ENCODE data around the gene TGM4. TPM values are rescaled to one million over a fixed set of nuclear protein-coding genes. Genes with fewer than 3 reads are reported as not detected.
A peak's percentile ranks its signal among the peaks of the same experiment; 100 is the strongest.
"Not testable (repeated sequence)": the region's sequence is repeated elsewhere in the genome, so short reads cannot be mapped to it uniquely, and the experiment has no call there.

The TGM4 gene
- 0.13 TPM in 2 replicates for total RNA-seq

DNA sequence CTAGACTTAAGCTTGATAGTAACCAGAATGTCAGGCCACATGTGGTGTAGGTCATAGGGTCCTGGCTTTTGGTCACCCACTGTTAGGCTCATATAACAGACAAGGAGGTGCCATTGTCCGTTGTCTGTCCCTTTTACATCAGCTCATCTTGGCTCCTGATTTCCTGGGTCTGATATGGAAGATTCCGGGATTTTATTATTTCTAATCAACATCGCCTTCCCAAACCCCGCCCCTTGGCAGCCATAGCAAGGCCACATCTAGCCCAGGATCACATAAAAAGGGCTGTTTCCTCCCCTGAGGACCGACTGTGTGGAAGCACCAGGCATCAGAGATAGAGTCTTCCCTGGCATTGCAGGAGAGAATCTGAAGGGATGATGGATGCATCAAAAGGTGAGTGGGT lies at the start of gene TGM4:
TGM4 (plus strand) TSS at position 301 of the 400 bp plus-strand sequence; CDS start at position 372, 71 bp downstream.
- DNase-seq (ENCODE audit: low read depth in 2 of 2): no peak

- DNase-seq (ENCODE audit: low read depth in 2 of 2): no peak
Measured at GRCh38 chr3:44825264-44825925, 49.0 kb upstream of the TGM4 start.

- DNase-seq (ENCODE audit: low read depth in 2 of 2): no peak
Measured at GRCh38 chr3:44827196-44827595, 47.2 kb upstream of the TGM4 start.

DNA sequence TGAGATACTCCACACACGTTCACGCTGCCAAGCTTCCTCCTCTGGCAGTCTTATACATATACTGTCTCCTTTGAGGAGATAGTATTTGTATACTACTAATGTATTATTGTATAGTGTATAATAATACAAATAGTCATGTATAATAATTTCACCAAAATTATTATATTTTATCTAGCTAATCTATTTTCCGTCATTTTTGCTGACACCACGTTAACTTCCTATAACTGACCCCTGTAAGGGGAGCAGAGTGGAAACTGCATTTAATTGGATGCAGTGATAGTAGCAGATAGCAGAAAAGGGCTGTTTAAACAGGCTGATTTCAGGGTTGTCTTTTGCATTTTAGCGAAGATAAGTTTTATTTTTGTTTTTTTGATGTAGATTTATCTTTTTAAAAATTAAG lies 43.2 kb upstream of the TGM4 start:
- no peak for DNase-seq (ENCODE audit: low read depth in 2 of 2)

DNA sequence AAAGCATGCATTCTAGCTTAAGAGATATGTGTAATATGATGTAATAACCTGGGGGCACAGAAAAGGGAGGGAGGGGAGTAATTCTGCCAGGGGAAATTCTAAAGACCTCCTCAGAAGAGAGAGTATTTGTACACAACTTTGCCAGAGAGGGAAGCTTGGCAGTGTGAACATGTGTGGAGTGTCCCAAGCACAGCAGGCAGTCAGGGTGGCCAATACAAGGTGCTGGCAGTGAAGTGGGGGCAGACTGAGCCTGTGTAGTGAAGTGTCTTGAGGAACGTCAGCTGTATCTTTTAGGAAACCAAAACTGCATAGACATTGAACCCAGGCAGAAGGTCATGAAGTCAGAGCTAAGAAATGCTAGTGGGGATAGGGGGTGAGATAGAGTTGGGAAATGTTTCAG lies 42.4 kb upstream of the TGM4 start:
- DNase-seq (ENCODE audit: low read depth in 2 of 2): no peak

- DNase-seq (ENCODE audit: low read depth in 2 of 2): no peak
Measured at GRCh38 chr3:44832965-44833364, 41.4 kb upstream of the TGM4 start.

DNA sequence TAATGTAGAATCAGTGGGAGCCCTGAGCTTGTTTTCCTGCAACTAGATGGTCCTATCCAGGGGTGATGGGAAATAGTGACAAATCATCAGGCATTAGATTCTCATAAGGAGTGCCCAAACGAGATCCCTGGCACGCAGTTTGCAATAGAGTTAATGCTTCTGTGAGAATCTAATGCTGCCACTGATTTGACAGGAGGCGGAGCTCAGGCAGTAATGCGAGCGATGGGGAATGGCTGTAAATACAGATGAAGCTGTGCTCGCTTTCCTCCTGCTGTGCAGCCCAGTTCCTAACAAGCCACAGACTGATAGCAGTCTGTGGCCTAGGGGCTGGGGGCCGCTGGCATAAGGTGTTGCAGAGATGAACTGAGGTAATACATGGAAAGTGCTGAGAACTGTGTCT lies 41.0 kb upstream of the TGM4 start:
- no peak for DNase-seq (ENCODE audit: low read depth in 2 of 2)

DNA sequence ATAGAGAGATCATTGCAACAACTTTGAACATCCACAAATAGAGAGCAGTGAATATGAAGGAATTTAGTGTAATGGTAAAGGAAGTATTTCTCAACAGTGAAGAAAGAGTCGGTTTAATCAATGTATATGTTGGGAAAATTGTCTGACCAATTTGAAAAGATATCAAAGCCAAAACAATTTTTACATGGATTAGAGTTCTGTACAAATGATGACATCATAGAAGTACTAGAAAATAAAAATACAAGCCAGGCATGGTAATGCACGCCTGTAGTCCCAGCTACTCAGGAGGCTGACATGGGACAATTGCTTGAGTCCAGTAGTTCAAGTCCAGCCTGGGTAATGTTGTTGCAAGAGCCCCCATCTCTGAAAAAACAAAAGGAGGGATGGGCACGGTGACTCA lies 38.7 kb upstream of the TGM4 start:
- no peak for DNase-seq (ENCODE audit: low read depth in 2 of 2)

- no peak for DNase-seq (ENCODE audit: low read depth in 2 of 2)
Measured at GRCh38 chr3:44842376-44842775, 32.0 kb upstream of the TGM4 start.

DNA sequence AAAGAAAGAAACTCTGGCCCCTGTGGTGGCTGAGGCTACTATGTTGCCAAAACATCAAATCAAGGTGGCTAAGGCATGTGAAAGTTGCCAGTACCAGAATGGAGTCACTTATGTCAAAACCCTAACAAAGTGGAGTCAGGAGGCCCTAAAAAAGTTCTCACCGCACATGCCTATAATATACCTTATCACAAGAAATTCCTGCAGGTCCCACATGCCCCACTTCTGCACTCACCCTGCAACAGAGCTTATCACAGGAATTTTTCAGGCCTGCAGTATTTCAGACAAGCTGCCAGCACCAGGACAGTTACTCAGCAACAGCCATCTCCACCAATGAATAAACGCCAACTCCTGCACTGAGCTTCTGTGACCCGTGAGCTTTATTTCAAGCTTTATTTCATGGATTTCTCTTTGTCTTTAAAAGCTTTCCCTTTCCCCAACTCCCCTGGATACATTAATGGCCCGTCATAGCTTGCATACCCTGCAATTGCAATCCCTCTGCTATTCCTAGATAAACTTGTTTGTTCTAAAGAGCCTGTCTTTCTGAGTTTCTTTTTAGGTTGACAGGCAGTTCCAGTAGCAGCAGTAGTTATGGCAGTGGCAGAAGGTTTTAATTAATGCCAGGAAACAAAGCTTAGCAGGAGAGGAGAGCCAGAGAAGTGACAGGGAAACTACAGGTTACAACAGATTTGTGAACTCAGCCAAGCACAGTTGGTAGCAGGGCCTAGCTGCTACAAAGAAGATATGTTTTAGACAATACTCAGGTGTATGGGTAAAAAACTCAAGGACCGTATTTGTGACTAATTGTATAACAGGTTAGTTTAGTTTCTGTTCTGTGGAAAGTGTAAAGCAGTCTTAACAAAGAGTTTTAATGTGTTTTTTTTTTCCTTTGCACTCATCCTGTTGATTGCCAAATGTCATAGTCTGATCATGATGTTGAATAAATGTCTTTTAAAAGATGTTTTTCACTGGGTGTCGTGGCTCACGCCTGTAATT lies 28.6 kb upstream of the TGM4 start:
- DNase-seq (ENCODE audit: low read depth in 2 of 2): peak in 1 of 2 donors; percentile 15

GRCh38 chr3:44848634-44849033 lies 25.8 kb upstream of the TGM4 start:
- DNase-seq (ENCODE audit: low read depth in 2 of 2): peak in 1 of 2 donors; percentile 44

- not testable (repeated sequence) for DNase-seq (ENCODE audit: low read depth in 2 of 2)
Measured at GRCh38 chr3:44856663-44857062, 17.7 kb upstream of the TGM4 start.

GRCh38 chr3:44860117-44860516 lies 14.3 kb upstream of the TGM4 start:
- DNase-seq (ENCODE audit: low read depth in 2 of 2): no peak

DNA sequence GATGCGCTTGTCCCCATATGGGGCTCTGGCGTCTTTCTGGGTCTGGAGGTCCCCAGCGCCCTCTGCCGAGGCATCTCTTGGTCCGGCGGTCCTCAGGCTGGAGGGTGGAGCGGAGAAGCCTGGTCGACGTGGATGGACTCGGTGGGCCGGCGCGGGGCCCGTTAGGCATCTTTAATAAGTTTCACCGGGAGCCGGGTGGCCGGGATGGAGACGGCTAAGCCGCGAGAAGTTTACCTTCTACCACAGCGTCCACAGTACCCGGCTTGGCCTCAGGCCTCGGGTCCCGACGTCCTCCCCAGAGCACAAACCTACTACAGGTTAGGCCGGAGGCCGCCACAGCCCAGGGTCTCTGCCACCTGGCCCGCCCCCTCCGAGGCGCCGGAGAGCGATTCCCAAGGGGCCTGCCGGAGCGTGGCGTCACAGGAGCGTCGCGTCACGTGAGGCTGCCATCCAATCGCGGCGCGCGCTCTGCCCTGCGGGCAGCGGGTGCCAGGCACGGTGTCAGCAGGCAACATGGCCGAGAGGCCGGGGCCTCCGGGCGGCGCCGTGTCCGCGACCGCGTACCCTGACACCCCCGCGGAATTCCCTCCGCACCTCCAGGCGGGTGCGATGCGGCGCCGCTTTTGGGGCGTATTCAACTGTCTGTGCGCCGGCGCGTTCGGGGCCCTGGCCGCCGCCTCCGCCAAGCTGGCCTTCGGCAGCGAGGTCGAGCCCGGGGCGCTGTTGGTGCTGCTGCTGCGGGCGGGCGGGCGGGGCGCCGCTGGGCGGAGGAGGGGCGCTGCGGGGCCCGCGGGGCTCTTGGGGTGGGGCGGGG lies 12.8 kb upstream of the TGM4 start, which contains the start of gene TMEM42:
TMEM42 (plus strand) TSS at position 501 of the 814 bp plus-strand sequence; CDS start at position 514, 13 bp downstream.
- DNase-seq (ENCODE audit: low read depth in 2 of 2): peak; percentile 84 to 94

DNA sequence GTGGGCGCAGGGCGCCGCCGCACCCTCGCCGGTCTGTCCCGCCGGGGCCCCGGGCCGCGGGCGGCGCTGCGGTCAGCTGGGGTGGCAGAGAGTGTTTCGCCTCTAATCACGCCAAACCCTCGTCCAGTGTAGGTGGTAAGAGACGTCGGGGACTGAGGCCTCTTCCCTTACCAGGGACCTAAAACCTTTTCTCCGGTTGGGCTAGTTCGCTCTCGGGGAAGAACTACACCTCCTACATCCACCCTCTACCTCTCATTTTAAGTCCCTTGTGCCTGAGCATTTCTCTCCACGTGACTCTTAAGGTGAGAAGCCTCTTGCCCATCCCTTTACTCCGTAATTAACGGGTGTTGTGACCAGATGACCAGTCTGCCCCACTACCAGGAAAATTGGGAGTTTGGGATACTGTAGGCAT lies 12.2 kb upstream of the TGM4 start:
- DNase-seq (ENCODE audit: low read depth in 2 of 2): peak in 1 of 2 donors; percentile 12

GRCh38 chr3:44865272-44866035 lies 9.0 kb upstream of the TGM4 start:
- no peak for DNase-seq (ENCODE audit: low read depth in 2 of 2)

DNA sequence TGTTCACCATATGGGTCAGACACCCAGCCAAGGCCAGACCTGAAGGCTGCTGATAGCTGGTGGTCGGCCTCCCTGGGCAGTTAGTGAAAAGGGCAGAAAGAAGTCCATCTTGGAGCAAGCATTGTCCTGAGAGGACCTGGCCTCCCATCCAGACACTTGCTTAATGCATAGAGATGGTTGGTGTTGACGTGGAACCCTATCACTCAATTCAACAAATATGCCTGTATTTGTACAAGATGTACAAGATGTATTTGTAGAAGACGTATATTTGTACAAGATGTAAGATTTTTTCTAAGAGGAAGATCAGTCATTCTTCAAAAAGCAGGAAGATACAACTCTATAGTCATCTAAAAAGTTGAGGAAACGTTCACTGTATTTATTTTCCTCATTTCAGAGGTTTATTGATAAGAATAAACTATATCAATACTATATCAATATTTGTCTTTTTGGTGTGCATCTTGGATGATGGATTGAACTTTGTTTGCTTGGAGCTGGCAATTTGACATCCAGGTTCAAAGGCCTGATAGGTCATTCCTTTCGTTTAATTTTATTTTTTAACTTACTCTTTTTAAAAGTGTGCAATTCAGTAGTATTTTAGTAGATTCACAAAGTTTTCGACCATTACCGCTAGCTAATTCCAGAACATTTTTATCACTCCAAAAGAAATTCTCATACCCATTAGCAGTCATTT lies 6.8 kb upstream of the TGM4 start:
- no peak for DNase-seq (ENCODE audit: low read depth in 2 of 2)

- no peak for DNase-seq (ENCODE audit: low read depth in 2 of 2)
Measured at GRCh38 chr3:44870375-44871061, 3.9 kb upstream of the TGM4 start.

DNA sequence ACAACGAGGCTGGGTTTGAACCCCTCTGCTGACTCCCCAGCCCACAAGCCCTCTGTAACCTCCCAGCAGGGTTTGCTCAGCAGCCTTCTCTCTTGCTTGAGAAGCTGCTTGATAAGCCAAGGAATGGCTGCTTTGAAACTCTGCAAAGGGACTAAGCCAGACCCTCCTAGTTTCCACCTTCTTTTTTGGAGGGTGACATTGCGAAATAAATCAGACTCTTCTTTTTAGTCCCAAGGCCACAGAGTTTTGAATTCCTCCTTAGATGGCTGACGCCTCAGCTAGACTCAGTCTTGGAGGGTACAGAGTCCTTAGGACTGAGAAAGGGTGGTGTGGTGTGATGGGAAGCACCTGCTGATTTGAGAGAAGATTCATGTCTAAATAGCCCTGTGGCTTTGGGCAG lies 1.2 kb downstream of the TGM4 start:
- no peak for DNase-seq (ENCODE audit: low read depth in 2 of 2)

DNA sequence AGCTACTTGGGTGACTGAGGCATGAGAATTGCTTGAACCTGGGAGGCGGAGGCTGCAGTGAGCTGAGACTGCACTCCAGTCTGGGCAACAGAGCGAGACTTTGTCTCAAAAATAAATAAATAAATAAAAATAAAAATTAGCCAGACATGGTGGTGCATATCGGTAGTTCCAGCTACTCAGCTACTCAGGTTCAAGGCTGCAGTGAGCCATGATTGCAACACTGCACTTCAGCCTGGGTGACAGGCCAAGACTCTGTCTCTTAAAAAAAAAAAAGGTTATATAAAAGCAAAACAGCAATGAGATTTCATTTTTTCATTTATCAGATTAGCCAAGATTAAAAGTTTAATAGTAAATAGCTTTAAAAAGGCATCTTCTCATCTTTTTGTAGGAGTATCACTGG lies 2.9 kb downstream of the TGM4 start:
- no peak for DNase-seq (ENCODE audit: low read depth in 2 of 2)
